ENCODE measurements around the gene LEKR1. TPM values are rescaled to one million over a fixed set of nuclear protein-coding genes. Genes with fewer than 3 reads are reported as not detected.
"Not testable (repeated sequence)": the region's sequence is repeated elsewhere in the genome, so short reads cannot be mapped to it uniquely, and the experiment has no call there.

Gene LEKR1
- polyA plus RNA-seq, 1 experiment: 0.12 TPM

DNA sequence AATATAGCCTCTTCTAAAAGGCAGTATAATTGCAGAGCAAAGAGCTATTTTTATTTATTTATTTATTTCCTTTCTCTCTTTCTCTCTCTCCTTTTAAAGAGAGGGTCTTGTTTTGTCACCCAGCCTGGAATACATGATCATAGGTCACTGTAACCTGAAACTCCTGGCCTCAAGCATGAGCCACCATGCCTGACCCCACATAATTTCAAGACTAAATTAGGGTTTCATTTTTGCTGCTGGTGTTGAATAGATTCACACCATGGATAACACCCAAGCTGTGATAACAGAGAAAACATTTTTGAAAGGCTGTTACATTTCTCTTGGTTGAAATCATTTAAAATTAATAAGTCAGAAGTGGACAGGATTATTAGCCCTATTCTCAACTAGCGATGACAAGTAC is 131.6 kb downstream of the LEKR1 start:
- H3K36me3 ChIP-seq (ENCODE audit: control insufficient read depth, insufficient read depth, low read length): no peaks in the 10 kb centered on the region
- TF ChIP-seq CTCF (IDR thresholded peaks at IDR 0.05; ENCODE audit: insufficient read depth, low read depth, low read length): no peak
- DNase-seq (ENCODE audit: low read depth): no peak
- no peaks in the 10 kb centered on the region for H3K27me3 ChIP-seq (ENCODE audit: control insufficient read depth, insufficient read depth, low read length)
- ChIA-PET POLR2A (no interaction called here), CTCF (no interaction called here)
- no peak overlapping the region for H3K4me3 ChIP-seq (ENCODE audit: low read depth, low read length)

DNA sequence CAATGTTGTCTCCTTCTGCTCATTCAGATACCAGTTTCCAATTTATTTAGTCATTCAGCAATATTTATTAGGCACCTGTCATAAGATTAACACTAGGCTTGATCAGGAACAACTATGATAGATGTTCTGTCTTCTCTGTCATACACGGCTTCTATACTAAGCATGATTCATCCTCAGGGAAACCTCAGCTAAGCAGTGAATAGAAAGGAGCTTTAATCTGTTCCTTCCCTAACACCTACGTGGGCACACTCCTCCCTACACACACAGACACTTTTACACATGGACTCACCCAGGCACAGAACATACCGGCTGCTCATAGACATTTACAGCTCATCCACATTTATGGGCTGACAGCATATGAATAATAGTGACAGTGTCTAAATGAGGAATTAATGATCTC is 136.9 kb downstream of the LEKR1 start:
- no peak for TF ChIP-seq CTCF (IDR thresholded peaks at IDR 0.05; ENCODE audit: insufficient read depth, low read depth, low read length)
- CTCF ChIA-PET: interaction anchor here (0.9 to 1.3 kb wide), 3 partner anchors 9 to 289 kb away, joined by 3 to 4 read pairs (median 3); partner anchors contain the start of gene TIPARP
- POLR2A ChIA-PET: no interaction called here

GRCh38 chr3:156964577-156964976 is 138.4 kb downstream of the LEKR1 start:
- Histone ChIP-seq H3K36me3 (ENCODE audit: control insufficient read depth, insufficient read depth, low read length) (no peaks in the 10 kb centered on the region), H3K4me3 (ENCODE audit: low read depth, low read length) (no peak overlapping the region), H3K27me3 (ENCODE audit: control insufficient read depth, insufficient read depth, low read length) (no peaks in the 10 kb centered on the region)
- TF ChIP-seq CTCF (IDR thresholded peaks at IDR 0.05; ENCODE audit: insufficient read depth, low read depth, low read length): no peak
- CTCF ChIA-PET: no interaction called here
- POLR2A ChIA-PET: no interaction called here
- DNase-seq (ENCODE audit: low read depth): no peak

More for the DNA sequence above, 136.9 kb downstream of the LEKR1 start:
- no peak for DNase-seq (ENCODE audit: low read depth)
- H3K4me3 ChIP-seq (ENCODE audit: low read depth, low read length): no peak overlapping the region
- H3K36me3 ChIP-seq (ENCODE audit: control insufficient read depth, insufficient read depth, low read length): no peaks in the 10 kb centered on the region
- H3K27me3 ChIP-seq (ENCODE audit: control insufficient read depth, insufficient read depth, low read length): no peaks in the 10 kb centered on the region

DNA sequence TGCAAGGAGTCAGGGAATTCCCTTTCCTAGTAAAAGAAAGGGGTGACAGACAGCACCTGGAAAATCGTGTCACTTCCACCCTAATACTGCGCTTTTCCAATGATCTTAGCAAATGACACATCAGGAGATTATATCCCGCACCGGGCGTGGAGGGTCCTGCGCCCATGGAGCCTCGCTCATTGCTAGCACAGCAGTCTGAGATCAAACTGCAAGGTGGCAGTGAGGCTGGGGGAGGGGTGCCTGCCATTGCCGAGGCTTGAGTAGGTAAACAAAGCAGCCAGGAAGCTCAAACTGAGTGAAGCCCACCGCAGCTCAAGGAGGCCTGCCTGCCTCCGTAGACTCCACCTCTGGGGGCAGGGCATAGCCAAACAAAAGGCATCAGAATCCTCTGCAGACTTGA is 140.2 kb downstream of the LEKR1 start:
- H3K27me3 ChIP-seq (ENCODE audit: control insufficient read depth, insufficient read depth, low read length); H3K36me3 ChIP-seq (ENCODE audit: control insufficient read depth, insufficient read depth, low read length); H3K4me3 ChIP-seq (ENCODE audit: low read depth, low read length); POLR2A ChIA-PET; CTCF ChIA-PET; DNase-seq (ENCODE audit: low read depth): not testable (repeated sequence)

DNA sequence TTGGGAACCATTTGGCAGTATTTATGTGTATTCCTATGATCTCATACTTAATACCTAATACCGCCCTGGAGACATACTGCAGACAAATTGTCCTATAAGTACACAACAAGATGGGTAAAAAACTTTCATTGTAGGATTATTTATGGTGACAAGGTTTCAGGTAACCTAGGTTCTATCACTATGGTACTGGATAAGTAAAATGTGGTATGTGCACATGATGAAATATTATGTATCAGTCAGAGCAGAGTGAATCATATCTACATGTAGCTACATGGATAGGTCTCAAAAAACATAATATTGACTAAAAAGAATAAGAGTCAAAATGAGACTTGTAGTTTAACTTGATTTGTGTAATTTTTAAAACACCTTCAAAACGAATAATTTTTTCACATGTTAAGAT is 147.8 kb downstream of the LEKR1 start:
- no peak for TF ChIP-seq CTCF (IDR thresholded peaks at IDR 0.05; ENCODE audit: insufficient read depth, low read depth, low read length)
- Histone ChIP-seq H3K36me3 (ENCODE audit: control insufficient read depth, insufficient read depth, low read length) (no peaks in the 10 kb centered on the region), H3K27me3 (ENCODE audit: control insufficient read depth, insufficient read depth, low read length) (no peaks in the 10 kb centered on the region), H3K4me3 (ENCODE audit: low read depth, low read length) (no peak overlapping the region)
- CTCF ChIA-PET: interaction anchor here (1.2 kb wide), 1 partner anchor 14 kb away, joined by 3 read pairs; no protein-coding TSS in a partner anchor
- DNase-seq (ENCODE audit: low read depth): no peak
- POLR2A ChIA-PET: no interaction called here

GRCh38 chr3:156974931-156975330 is 148.8 kb downstream of the LEKR1 start:
- H3K27me3 ChIP-seq (ENCODE audit: control insufficient read depth, insufficient read depth, low read length): no peaks in the 10 kb centered on the region
- no peak overlapping the region for H3K4me3 ChIP-seq (ENCODE audit: low read depth, low read length)
- CTCF ChIA-PET: no interaction called here
- H3K36me3 ChIP-seq (ENCODE audit: control insufficient read depth, insufficient read depth, low read length): no peaks in the 10 kb centered on the region
- POLR2A ChIA-PET: no interaction called here
- DNase-seq (ENCODE audit: low read depth): no peak
- TF ChIP-seq CTCF (IDR thresholded peaks at IDR 0.05; ENCODE audit: insufficient read depth, low read depth, low read length): no peak
